ENCODE measurements around the gene ANO6. TPM values are rescaled to one million over a fixed set of nuclear protein-coding genes. Genes with fewer than 3 reads are reported as not detected.

Gene ANO6
- polyA plus RNA-seq, 1 donor from 2014 or later, result 9.0 TPM

DNA sequence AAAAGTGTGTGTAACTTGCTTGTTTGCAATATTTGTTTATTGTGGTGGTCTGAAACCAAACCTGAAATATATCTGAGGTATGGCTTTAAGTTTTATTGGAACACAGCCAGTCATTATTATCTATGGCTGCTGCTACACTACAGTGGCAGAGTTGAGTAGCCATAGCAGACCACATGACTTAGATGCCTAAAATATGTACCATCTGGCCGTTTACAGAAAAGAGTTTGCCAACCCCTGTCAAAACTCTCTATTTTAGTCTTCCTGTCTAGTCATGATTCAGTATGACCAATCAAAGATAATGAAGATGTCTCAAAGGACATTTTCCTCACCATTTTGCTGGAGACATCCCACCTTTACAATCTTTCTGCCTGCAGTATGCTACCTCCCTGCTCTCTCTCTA is 242.3 kb downstream of the ANO6 start:
- Histone ChIP-seq H3K27ac (ENCODE audit: low read length) (no peak overlapping the region), H3K4me3 (ENCODE audit: low read length) (no peak overlapping the region), H3K36me3 (ENCODE audit: insufficient read depth, low read length) (no peaks in the 10 kb centered on the region), H3K79me2 (replicated peaks; ENCODE audit: insufficient read depth, low read length) (no peaks in the 10 kb centered on the region), H3K4me2 (ENCODE audit: low read length) (no peak overlapping the region), H3K27me3 (ENCODE audit: insufficient read depth, low read depth, low read length) (no peaks in the 10 kb centered on the region), H3K9ac (ENCODE audit: low read length) (no peak overlapping the region), H2AFZ (ENCODE audit: low read depth, low read length) (no peak overlapping the region), H3K9me3 (ENCODE audit: low read length) (no peaks in the 10 kb centered on the region), H3K9me2 (ENCODE audit: insufficient read depth, low read length) (no peaks in the 10 kb centered on the region), H4K20me1 (ENCODE audit: insufficient read depth) (no peaks in the 10 kb centered on the region), H3F3A (ENCODE audit: insufficient read depth, low read length, poor library complexity, severe bottlenecking) (no peaks in the 10 kb centered on the region)
- TF ChIP-seq, protein P1, sequence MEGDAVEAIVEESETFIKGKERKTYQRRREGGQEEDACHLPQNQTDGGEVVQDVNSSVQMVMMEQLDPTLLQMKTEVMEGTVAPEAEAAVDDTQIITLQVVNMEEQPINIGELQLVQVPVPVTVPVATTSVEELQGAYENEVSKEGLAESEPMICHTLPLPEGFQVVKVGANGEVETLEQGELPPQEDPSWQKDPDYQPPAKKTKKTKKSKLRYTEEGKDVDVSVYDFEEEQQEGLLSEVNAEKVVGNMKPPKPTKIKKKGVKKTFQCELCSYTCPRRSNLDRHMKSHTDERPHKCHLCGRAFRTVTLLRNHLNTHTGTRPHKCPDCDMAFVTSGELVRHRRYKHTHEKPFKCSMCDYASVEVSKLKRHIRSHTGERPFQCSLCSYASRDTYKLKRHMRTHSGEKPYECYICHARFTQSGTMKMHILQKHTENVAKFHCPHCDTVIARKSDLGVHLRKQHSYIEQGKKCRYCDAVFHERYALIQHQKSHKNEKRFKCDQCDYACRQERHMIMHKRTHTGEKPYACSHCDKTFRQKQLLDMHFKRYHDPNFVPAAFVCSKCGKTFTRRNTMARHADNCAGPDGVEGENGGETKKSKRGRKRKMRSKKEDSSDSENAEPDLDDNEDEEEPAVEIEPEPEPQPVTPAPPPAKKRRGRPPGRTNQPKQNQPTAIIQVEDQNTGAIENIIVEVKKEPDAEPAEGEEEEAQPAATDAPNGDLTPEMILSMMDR (IDR thresholded peaks at IDR 0.05; ENCODE audit: poor library complexity, severe bottlenecking), result no peak
- TF ChIP-seq MXI1 (conservative IDR thresholded peaks at IDR 0.05; ENCODE audit: poor library complexity, severe bottlenecking) (no peak), SMC3 (conservative IDR thresholded peaks at IDR 0.05; ENCODE audit: poor library complexity) (no peak), TAF1 (IDR thresholded peaks at IDR 0.05; ENCODE audit: low read depth) (no peak), RAD21 (conservative IDR thresholded peaks at IDR 0.05) (no peak), EZH2 (IDR thresholded peaks at IDR 0.05; ENCODE audit: borderline replicate concordance, insufficient read depth, low read length, poor library complexity, severe bottlenecking) (no peak), EP300 (conservative IDR thresholded peaks at IDR 0.05; ENCODE audit: poor library complexity, severe bottlenecking) (no peak)
- TF ChIP-seq, protein P2, sequence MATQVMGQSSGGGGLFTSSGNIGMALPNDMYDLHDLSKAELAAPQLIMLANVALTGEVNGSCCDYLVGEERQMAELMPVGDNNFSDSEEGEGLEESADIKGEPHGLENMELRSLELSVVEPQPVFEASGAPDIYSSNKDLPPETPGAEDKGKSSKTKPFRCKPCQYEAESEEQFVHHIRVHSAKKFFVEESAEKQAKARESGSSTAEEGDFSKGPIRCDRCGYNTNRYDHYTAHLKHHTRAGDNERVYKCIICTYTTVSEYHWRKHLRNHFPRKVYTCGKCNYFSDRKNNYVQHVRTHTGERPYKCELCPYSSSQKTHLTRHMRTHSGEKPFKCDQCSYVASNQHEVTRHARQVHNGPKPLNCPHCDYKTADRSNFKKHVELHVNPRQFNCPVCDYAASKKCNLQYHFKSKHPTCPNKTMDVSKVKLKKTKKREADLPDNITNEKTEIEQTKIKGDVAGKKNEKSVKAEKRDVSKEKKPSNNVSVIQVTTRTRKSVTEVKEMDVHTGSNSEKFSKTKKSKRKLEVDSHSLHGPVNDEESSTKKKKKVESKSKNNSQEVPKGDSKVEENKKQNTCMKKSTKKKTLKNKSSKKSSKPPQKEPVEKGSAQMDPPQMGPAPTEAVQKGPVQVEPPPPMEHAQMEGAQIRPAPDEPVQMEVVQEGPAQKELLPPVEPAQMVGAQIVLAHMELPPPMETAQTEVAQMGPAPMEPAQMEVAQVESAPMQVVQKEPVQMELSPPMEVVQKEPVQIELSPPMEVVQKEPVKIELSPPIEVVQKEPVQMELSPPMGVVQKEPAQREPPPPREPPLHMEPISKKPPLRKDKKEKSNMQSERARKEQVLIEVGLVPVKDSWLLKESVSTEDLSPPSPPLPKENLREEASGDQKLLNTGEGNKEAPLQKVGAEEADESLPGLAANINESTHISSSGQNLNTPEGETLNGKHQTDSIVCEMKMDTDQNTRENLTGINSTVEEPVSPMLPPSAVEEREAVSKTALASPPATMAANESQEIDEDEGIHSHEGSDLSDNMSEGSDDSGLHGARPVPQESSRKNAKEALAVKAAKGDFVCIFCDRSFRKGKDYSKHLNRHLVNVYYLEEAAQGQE (IDR thresholded peaks at IDR 0.05; ENCODE audit: borderline replicate concordance), result no peak

DNA sequence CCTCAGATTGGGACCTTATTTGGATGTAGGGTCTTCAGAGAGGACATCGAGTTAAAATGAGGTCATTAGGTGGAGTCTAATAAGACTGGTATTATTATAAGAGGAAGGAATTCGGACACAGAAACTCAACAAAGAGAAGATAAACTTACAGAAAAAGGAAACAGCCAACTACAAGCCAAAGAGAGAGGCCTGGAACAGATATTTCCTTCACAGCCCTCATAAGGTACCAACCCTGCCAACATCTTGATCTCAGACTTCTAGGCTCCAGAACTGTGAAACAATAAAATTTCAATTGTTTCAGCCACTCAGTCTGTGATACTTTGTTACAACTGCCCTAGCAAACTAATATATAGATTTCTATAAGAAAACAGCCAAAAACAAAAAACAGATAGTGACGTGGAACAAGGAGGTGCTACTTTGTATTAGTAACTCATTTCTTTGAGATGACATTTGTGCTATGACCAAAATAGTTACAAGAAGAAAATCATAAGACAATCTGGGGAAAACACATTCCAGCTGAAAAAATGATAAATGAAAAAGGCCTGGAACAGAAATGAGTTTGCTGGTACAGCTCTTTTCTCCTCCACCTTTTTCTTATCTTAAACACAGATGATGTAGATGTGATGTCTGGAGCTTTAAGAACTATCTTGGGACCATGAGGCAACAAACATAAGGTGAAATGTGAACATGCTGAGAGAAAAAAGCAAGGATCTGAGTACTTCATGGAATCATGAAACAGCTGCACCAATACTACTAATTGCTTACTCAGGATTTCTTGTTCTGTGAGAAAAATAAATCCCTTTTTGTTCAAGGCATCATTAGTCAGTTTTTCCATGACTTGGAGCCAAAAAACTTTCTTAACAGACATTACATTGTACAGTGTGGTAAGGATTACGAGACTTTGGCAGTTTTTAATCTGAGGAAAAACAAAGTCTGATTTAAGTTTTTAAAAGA is 243.2 kb downstream of the ANO6 start:
- Histone ChIP-seq H3K36me3 (ENCODE audit: insufficient read depth, low read length) (no peaks in the 10 kb centered on the region), H4K20me1 (ENCODE audit: insufficient read depth) (no peaks in the 10 kb centered on the region), H3K4me3 (ENCODE audit: low read length) (no peak overlapping the region), H2AFZ (ENCODE audit: low read depth, low read length) (no peak overlapping the region), H3K4me2 (ENCODE audit: low read length) (no peak overlapping the region), H3F3A (ENCODE audit: insufficient read depth, low read length, poor library complexity, severe bottlenecking) (no peaks in the 10 kb centered on the region), H3K79me2 (replicated peaks; ENCODE audit: insufficient read depth, low read length) (no peaks in the 10 kb centered on the region), H3K9ac (ENCODE audit: low read length) (no peak overlapping the region), H3K9me3 (ENCODE audit: low read length) (no peaks in the 10 kb centered on the region), H3K9me2 (ENCODE audit: insufficient read depth, low read length) (no peaks in the 10 kb centered on the region), H3K27ac (ENCODE audit: low read length) (no peak overlapping the region), H3K27me3 (ENCODE audit: insufficient read depth, low read depth, low read length) (no peaks in the 10 kb centered on the region)
- TF ChIP-seq RAD21 (conservative IDR thresholded peaks at IDR 0.05), result no peak
- TF ChIP-seq, protein P1 (IDR thresholded peaks at IDR 0.05; ENCODE audit: poor library complexity, severe bottlenecking), result no peak
- no peak for TF ChIP-seq EZH2 (IDR thresholded peaks at IDR 0.05; ENCODE audit: borderline replicate concordance, insufficient read depth, low read length, poor library complexity, severe bottlenecking)
- TF ChIP-seq TAF1 (IDR thresholded peaks at IDR 0.05; ENCODE audit: low read depth), result no peak
- TF ChIP-seq, protein P2 (IDR thresholded peaks at IDR 0.05; ENCODE audit: borderline replicate concordance), result no peak
- TF ChIP-seq MXI1 (conservative IDR thresholded peaks at IDR 0.05; ENCODE audit: poor library complexity, severe bottlenecking), result no peak
- no peak for TF ChIP-seq POLR2AphosphoS5 (IDR thresholded peaks at IDR 0.05)
- TF ChIP-seq EP300 (conservative IDR thresholded peaks at IDR 0.05; ENCODE audit: poor library complexity, severe bottlenecking), result no peak
- no peak for TF ChIP-seq SMC3 (conservative IDR thresholded peaks at IDR 0.05; ENCODE audit: poor library complexity)
